Measurements from ENCODE around the gene MACF1.

MACF1 gene

GRCh38 chr1:39360731-39361130, 156.2 kb downstream of the MACF1 start:
- no peak for DNase-seq (ENCODE audit: low read depth)

DNA sequence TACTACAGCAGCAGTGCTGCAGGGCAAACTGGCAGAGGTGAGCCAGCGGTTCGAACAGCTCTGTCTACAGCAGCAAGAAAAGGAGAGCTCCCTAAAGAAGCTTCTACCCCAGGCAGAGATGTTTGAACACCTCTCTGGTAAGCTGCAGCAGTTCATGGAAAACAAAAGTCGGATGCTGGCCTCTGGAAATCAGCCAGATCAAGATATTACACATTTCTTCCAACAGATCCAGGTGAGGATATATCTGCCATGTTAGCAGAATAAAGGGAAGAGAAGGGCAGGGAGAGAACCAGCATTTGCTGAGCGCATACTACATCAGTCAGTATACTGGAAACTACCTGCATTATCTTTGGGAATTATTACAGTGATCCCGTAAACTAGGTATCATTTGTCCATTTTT, 157.0 kb downstream of the MACF1 start:
- no peak for DNase-seq (ENCODE audit: low read depth)

GRCh38 chr1:39363267-39363666, 158.8 kb downstream of the MACF1 start:
- DNase-seq (ENCODE audit: low read depth): no peak

- DNase-seq (ENCODE audit: low read depth): no peak
Observed at GRCh38 chr1:39368045-39368444, 163.6 kb downstream of the MACF1 start.

DNA sequence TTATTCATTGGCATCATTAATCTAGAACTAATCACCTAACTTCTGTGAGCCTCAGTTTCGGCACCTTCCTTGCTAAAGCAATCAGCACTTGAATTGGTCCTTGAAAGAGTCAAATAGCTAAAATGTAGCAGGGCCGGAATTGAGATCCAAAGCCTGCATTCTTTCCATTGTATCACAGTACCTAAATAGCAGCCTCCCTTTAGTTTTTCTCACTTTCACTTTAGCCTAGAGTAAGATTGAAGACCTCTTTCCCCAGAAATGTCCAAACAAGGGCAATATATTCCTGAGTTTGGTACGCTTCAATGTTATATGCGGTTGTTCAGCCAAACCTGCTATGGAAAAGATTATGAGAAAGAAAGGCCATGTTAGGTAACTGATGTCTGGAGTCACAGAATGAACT, 165.1 kb downstream of the MACF1 start:
- DNase-seq (ENCODE audit: low read depth): no peak

- no peak for DNase-seq (ENCODE audit: low read depth)
Observed at GRCh38 chr1:39370602-39371001, 166.1 kb downstream of the MACF1 start.

DNA sequence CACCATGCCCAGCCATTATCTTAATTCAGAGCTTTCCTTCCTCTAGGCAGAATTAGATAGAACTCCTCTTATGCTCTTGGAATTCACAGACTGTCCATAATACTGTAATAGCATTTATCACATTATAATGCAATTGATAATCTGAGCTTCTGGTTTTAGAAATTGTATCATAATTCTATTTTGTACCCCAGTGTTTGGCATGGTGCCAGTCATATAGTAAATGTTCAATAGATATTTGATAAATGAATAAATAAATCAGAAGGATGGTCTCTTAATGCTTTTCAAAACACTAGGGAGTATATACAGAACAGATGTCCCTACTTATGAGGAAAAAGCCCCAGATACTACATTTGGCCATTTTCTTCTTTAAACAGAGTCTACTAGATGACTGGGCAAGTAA, 167.6 kb downstream of the MACF1 start:
- DNase-seq (ENCODE audit: low read depth): no peak

DNA sequence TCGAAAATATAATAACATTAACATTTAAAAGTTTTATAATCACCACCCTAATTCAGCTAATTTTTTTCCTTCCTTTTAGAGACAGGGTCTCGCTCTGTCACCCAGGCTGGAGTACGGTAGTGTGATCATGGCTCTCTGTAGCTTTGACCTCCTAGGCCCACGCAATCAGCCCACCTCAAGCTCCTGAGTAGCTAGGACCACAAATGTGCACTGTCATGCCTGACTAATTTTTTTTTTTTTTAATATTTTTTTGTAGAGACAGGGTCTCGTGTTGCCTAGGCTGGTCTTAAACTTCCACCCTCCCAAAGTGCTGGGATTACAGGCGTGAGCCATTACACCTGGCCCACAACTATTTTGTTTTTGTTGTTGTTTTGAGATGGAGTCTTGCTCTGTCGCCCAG, 172.2 kb downstream of the MACF1 start:
- DNase-seq (ENCODE audit: low read depth): no peak

DNA sequence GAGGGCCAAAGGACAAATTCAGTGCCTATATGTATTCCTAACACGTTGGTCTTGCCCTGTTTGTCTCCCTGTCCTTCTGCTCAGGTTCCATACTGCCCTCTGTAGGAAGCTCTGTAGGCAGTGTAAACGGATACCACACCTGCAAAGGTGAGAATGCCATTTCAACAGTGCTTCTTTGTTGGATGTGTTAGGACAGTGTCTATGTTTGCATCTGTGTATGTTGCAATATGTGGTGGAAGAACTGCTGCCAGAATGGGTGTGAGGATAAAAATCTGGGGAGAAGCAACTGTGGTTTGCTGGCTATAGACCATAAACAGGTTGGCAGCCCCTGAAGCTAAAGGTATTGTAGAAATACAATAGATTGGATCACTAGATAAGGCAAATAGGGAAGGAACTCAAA, 173.9 kb downstream of the MACF1 start:
- DNase-seq (ENCODE audit: low read depth): no peak

- DNase-seq (ENCODE audit: low read depth): no peak
Observed at GRCh38 chr1:39379187-39379586, 174.7 kb downstream of the MACF1 start.

DNA sequence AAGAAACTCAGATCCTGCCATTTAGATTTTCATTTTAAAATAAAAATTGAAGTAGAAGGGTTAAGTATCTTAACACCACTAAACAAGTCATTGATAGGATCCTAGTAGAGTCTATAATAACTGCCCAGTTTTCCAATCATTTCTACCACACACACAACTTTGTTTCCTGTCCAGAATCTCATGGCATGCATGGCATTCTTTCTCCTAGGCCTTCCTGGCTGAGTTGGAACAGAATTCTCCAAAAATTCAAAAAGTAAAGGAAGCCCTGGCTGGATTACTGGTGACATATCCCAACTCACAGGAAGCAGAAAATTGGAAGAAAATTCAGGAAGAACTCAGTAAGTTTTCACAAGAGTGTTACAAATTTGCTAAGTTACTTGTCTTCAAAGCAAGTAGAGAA, 175.5 kb downstream of the MACF1 start:
- DNase-seq (ENCODE audit: low read depth): no peak

DNA sequence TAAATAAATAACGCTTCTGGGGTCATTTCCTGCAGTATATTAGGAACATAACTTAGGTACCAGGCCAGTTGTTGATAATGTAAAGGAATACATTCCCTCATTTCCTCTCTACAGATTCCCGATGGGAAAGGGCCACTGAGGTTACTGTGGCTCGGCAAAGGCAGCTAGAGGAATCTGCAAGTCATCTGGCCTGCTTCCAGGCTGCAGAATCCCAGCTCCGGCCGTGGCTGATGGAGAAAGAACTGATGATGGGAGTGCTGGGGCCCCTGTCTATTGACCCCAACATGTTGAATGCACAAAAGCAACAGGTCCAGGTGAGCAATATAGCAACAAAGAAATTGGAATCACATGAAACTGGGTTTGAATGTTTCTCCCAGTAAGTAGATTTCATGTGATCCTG, 177.3 kb downstream of the MACF1 start:
- no peak for DNase-seq (ENCODE audit: low read depth)

- DNase-seq (ENCODE audit: low read depth): no peak
Observed at GRCh38 chr1:39384305-39384704, 179.8 kb downstream of the MACF1 start.

- no peak for DNase-seq (ENCODE audit: low read depth)
Observed at GRCh38 chr1:39385067-39385988, 180.8 kb downstream of the MACF1 start.

- no peak for DNase-seq (ENCODE audit: low read depth)
Observed at GRCh38 chr1:39386997-39387396, 182.5 kb downstream of the MACF1 start.

GRCh38 chr1:39387452-39387851, 183.0 kb downstream of the MACF1 start:
- no peak for DNase-seq (ENCODE audit: low read depth)

DNA sequence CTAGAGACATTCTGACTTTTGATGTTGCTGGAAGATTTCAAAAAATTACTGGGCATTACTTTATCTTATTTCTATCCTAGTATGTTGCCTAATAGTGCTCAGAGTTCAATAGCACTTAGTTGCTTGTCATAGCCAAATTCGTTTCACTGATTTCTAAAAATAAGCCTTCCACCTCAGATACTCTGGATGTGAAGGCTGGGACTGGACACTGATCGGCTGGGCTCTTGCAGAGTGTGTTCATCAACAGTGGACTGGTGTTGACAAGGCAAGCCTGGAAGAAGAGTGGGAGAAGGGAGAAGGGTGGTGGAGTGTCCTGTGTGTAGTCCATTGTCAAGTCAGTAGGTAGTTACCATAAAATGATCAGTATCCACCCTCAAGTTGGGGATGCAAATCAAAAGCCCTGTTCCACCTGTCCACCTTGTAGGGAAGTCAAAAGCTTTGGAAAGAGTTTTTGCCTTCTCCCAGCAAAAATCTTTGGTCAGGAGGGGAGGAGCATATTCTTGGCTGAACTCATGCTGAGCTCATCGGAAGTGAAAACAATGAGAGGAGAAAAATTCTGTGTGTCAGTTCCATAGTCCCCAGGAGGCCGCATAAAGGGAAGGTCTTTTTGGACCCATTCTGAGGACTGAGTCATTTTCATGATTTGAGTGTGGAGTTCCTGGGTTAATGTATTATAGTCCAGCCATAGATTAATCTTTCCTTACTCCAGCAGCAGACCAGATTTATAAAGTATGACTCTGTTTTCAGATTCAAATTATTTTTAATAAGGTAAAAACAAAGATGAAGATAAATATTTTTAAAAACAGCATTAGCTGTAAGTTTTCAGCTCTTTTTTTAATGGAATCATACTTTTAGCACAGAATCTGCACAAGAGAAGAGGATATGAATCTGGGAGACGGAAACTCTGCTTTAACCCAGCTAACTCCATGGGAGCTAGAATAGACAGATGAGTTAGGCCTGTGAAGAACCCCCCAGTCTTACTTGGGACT, 187.5 kb downstream of the MACF1 start:
- DNase-seq (ENCODE audit: low read depth): no peak

DNA sequence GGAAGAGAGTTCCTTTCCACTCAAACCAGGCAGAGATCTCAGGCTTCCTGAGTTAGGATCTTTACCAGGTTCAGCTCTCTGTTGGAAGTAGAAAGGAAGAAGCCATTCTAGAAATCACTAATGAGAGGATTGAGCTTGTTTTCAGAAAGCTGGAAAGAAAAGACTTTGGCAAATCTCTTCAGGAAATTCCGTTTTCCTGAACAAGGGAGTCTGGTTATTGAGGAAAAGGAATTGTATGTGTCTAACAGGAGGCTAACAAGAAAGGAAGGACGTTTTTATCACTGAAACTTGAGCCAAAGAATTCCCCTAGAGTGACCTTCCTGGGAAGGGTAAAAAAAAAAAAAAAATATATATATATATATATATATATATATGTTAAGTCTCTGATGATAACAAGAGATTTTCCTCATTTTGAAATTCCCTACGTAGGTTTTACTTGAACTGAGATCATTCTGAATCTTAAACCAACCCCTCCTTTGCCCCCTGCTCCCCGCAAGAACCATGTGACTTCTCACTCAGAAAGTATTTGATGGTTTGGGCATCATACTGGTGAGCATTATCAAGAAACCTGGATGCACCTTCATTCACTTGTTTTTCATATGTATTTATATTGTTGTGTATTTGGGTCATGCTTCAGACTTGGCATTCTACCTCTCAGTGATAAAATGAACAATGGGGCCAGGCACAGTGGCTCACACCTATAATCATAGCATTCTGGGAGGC, 188.5 kb downstream of the MACF1 start:
- no peak for DNase-seq (ENCODE audit: low read depth)

- DNase-seq (ENCODE audit: low read depth): no peak
Observed at GRCh38 chr1:39393645-39394044, 189.2 kb downstream of the MACF1 start.

GRCh38 chr1:39394059-39394458, 189.6 kb downstream of the MACF1 start:
- no peak for DNase-seq (ENCODE audit: low read depth)

GRCh38 chr1:39394598-39394997, 190.1 kb downstream of the MACF1 start:
- DNase-seq (ENCODE audit: low read depth): peak; percentile 18

- DNase-seq (ENCODE audit: low read depth): no peak
Observed at GRCh38 chr1:39395357-39395831, 190.9 kb downstream of the MACF1 start.
